ENCODE results near the gene FRY.

Gene FRY

DNA sequence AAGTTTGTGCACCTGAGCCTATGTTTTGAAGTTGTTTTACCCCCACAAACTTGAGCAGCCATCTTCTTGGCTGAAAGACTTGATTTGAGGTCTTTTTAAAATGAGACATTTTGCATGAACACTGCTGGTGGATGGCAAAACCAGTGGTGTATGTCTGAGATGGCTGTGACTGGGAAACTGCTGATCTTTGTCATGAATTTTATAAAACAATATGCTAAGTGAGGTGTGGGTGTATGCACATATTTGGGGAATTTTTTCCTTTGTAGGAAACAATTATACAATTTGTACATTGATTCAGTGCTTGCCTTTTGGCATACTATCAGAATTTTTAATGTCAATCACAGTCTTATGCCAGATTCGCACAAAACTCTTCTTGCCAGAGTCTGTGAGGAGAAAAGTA is 231.0 kb downstream of the FRY start:
- DNase-seq = no peak
- no peak for TF ChIP-seq GATA1 (IDR thresholded peaks at IDR 0.05; ENCODE audit: low read depth, low read length)
- no peak for TF ChIP-seq POLR2A (IDR thresholded peaks at IDR 0.05; ENCODE audit: low read length)

DNA sequence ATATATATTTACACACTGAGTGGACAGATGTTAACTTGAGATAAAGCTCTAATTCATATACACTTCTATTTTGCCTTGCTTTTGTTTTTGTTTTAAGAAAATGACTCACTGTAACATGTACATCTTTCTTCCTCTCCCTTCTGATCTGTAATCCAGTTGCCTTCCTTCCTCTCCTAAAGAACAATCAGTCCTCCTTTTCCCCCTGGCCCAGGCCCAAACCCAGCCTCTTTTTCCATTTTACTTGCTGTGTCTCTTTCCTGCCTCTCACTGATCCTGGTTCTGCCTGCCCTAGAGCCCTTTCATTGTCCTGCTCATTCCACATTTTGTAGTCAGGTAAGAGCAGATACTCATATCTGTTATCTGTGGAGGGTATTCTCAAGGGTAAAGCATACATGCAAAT is 232.8 kb downstream of the FRY start:
- TF ChIP-seq GATA1 (IDR thresholded peaks at IDR 0.05; ENCODE audit: low read depth, low read length) (no peak), POLR2A (IDR thresholded peaks at IDR 0.05; ENCODE audit: low read length) (no peak)
- no peak for DNase-seq

DNA sequence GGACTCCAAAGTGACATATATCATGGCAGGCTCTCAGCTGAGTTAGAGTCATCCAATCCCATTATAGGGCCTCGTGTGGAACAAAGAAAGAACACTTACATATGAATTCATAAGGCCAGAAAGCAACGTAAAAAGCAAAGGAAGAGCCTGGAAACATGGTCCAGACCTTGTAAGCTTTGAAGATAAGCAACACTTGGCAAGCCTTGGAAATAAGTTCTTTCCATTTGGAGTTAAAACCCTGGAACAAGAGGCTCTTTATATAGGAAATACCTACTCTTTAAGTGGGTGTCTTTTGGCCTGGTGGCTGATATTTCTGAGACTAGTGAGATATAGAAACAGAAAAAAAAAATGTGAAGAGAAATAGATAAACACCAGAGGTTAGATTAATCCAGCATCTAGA is 234.2 kb downstream of the FRY start:
- no peak for DNase-seq
- no peak for TF ChIP-seq GATA1 (IDR thresholded peaks at IDR 0.05; ENCODE audit: low read depth, low read length)
- TF ChIP-seq POLR2A (IDR thresholded peaks at IDR 0.05; ENCODE audit: low read length) = no peak

DNA sequence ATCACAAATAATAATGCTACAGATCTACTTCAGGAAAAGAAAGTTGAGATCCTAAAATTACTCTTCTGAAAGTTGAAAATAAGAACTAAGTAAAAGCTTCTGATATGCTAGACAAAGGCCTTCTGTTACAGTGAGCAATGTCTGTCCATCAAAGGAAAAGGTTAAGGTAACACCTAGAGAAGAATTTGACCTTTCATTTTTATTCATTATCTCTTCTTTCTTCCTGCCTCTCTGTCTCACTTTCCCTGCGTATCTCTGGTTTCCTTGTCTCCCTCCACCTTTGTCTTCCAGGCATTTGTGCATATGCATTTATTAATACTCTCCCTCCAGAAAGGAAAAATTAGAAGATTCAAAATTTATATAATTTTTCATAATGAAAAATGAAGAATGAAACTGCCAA is 234.6 kb downstream of the FRY start:
- no peak for TF ChIP-seq GATA1 (IDR thresholded peaks at IDR 0.05; ENCODE audit: low read depth, low read length)
- TF ChIP-seq POLR2A (IDR thresholded peaks at IDR 0.05; ENCODE audit: low read length) = no peak
- no peak for DNase-seq

DNA sequence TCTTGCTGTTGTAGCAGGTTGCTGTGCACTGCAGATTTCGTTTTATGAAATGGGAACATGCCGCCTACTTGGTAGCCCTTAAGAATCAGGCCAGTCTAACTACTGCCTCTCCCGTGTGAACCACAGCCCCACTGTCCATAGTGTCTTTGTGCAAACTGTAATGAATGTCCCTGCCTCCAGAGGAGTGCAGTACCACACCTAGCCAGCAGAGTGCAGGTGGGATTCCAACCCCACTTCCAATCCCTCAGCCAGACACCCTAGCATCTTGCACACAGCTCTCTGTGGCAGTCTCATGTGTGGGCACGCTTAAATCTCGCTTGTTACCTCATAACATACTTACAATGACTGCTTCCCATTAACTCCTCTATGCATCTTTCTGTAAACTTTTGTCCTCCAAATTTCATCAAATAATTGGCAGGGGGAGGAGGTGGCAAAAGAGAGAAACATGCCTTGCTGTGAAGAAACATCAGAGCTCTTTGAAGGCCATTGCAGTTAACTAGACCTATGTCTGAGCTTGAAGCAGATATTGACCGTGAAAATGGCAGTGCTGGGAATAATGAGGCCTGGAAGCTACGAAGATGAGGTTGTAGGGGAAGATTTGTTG is 236.4 kb downstream of the FRY start:
- no peak for TF ChIP-seq POLR2A (IDR thresholded peaks at IDR 0.05; ENCODE audit: low read length)
- no peak for TF ChIP-seq GATA1 (IDR thresholded peaks at IDR 0.05; ENCODE audit: low read depth, low read length)
- DNase-seq = peak in 1 of 2 experiments; percentile 3

DNA sequence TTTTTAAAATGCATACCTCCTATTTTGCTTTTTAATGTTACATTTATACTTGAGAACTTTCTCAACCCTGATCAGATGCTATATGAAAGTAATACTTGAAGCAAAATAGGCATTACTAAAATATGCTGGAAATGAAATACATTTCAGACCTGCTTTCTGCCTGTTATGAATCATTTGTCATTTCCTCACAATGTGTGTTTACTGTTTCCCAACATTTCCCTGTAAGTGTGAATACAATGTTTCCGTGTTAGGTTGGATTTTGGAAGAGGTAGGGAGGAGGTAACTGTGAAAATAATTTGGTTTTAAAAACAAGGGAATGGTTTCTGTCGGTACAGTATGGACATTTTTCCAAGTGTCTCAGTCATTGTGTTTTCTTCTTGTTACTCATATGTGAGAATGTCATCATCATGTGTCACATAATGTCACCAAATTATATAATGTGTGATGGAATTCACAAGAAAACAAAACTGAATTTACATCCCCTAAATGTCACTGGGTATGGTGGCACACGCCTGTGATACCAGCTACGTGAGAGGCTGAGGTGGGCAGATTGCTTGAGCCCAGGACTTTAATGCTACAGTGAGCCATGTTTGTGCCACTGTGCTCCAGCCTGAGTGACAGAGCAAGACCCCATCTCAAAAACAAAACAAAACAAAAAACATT is 240.6 kb downstream of the FRY start:
- DNase-seq = no peak
- TF ChIP-seq GATA1 (IDR thresholded peaks at IDR 0.05; ENCODE audit: low read depth, low read length) = no peak
- TF ChIP-seq POLR2A (IDR thresholded peaks at IDR 0.05; ENCODE audit: low read length) = no peak

DNA sequence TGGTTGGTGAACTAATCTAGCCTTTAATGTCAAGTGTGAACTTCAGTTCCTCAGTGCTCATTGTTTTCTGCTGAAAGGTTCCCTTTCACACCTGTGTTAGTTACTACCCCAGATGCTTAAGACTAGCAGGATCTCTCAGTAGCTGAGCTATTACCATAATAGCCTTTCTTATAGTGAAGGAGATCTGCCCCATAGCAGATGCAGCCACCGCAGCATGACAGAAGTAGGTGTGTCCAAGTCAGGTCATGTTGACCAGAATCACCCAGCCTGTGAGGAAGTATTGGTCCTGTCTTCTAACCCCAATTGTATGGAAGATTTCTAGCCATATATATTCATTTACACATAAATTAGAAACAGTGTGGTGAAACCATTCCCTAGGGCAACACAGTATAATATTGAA is 246.3 kb downstream of the FRY start:
- DNase-seq = no peak
- TF ChIP-seq POLR2A (IDR thresholded peaks at IDR 0.05; ENCODE audit: low read length) (no peak), GATA1 (IDR thresholded peaks at IDR 0.05; ENCODE audit: low read depth, low read length) (no peak)

DNA sequence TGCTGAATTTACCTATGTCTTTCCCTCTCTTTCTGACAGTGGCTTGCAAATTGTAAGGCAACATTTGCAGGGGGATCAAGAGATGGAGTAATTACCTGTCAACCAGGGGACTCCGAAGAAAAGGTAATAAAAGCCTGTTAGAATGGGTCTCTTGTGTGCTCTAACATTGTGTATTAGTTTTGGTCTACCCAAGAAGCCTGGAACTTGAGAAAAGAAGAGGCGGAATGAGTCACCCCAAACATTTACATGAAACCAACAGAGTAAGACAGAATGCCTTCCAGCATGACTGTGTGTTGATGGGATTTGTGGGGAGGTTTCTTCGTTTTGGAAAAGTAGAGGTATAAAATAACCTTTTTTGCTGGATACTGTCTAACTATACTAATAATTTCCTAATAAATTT is 246.9 kb downstream of the FRY start:
- no peak for TF ChIP-seq POLR2A (IDR thresholded peaks at IDR 0.05; ENCODE audit: low read length)
- TF ChIP-seq GATA1 (IDR thresholded peaks at IDR 0.05; ENCODE audit: low read depth, low read length) = no peak
- DNase-seq = no peak

DNA sequence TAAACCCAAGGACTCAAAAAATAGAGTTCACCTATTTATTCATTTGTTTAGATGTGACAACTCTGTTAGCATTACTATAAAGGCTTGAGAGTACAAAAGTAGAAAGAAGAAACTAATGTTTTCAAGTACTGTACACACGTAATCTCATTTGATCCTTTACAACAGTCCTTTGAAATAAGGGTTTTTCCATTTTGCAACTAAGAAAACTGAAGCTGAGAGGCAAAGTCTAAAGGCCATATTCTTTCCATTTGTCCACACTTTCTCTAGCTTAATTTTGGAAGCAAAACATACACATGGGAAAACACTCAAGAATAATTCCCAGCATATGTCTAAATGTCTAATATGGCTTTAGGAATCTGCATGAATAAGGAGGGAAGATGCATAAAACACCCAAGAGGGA is 249.5 kb downstream of the FRY start:
- DNase-seq = no peak
- no peak for TF ChIP-seq POLR2A (IDR thresholded peaks at IDR 0.05; ENCODE audit: low read length)
- no peak for TF ChIP-seq GATA1 (IDR thresholded peaks at IDR 0.05; ENCODE audit: low read depth, low read length)

DNA sequence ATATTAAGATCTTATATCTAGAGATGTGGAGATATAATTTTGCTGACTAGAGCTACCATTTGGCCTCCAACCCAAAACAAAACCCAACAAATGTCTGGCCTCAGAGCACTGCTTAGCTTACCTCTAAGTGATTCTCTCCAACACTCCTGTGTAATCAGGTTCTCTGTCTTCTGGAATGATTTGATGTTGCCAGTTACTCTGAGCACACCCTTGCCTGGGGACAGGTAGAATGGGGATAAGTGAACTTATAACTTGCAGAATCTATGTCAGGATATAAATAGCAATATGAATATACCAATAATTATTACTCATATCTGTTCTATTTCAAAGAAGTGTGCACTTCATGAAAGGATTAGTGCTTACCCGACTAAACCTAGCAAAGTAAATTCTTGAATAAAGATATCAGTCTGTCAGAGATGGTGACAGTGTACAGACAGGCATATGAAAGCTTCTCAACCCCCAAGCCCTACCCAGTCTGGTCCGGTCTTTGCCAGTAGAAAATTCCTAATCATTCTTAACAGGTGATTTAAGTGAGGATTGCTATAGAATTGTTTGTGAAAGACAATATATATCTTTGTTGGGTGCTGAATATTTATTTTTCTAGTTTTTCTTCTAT is 250.6 kb downstream of the FRY start:
- TF ChIP-seq POLR2A (IDR thresholded peaks at IDR 0.05; ENCODE audit: low read length) = no peak
- TF ChIP-seq GATA1 (IDR thresholded peaks at IDR 0.05; ENCODE audit: low read depth, low read length) = no peak
- no peak for DNase-seq

DNA sequence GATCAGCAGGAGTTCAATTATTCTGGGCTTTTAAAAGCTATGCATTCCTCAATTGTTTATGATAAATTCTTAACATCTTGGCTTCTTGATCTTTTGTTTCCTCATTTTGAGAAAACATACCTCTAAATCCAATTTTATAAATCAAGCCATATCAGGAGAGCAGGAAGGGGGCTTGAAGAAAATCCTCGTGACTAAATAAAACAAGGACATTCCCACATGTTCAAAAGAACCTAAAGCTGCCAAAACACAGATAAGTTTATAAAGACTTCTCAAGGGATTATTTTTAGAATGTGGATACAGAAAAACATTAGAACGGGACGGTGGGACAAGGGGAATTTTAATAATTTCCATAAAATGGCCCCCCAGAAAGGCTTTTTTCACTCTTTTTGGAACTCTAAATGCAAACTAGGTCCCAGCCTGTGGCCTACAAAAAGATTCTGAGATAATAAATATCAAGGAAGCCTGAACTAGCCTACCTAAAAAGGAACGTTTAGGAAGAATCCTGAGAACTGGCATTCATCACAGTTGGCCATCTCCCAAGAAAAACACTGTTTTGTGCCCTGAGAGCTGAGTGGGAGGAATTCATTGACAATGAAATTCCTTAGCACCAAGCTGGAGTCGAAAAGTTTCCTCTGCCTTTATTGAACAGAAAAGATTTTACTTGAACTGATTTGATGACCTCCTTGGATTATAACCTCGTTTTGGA is 253.5 kb downstream of the FRY start:
- TF ChIP-seq POLR2A (IDR thresholded peaks at IDR 0.05; ENCODE audit: low read length) (no peak), GATA1 (IDR thresholded peaks at IDR 0.05; ENCODE audit: low read depth, low read length) (no peak)
- DNase-seq = no peak

DNA sequence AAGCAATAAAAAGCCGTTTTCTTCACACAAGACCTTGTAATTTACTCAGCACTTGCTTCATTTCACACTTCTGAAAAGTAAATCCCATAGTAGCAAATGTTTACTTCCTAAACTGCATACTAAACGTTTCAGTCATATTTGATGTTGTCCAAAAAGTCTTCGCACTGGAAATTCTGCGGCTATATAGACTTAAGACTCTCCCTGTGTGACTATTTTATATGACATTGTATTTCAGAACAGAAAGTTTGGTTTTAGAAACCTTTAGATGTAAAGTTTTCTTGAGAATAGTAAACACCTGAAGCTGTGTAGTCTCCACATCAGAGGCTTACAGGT is 254.0 kb downstream of the FRY start:
- no peak for TF ChIP-seq GATA1 (IDR thresholded peaks at IDR 0.05; ENCODE audit: low read depth, low read length)
- TF ChIP-seq POLR2A (IDR thresholded peaks at IDR 0.05; ENCODE audit: low read length) = no peak
- no peak for DNase-seq

DNA sequence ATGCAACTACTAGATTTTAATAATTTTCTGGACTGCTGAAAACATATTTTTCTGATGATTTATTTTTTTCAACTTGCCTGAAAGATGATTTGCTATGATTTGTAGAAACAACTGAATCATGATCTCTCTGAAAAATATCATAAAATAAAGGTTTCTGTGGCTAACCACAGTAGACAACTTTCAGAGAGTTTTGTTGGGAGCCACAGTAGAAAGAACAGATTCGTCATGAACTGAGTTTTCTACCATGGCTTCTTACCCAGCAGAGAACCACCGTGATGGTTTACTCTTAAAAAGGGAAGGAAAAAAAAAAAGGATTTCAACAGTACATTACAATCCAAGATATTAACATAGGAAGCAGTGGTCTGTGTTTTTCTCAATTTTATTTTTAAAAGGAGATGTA is 265.6 kb downstream of the FRY start:
- TF ChIP-seq GATA1 (IDR thresholded peaks at IDR 0.05; ENCODE audit: low read depth, low read length) = no peak
- TF ChIP-seq POLR2A (IDR thresholded peaks at IDR 0.05; ENCODE audit: low read length) = no peak
- no peak for DNase-seq

DNA sequence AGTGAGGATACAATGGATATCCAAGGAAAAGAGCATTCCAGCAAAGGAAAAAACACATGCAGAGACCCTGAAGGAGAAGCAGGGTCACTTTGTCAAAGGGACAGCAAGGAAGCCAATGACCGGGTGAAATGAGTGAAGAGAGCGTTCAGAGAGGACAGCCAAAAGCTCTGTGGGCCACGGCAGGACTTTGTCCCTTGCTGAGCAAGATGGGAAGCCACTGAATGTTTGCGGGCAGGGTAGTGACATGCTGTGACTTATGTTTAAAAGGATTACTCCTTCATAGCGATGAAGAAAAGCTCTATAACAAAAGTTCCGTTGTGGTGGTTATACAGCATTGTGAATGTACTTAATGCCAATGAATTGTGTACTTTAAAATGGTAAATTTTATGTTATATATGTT is 267.1 kb downstream of the FRY start:
- no peak for TF ChIP-seq GATA1 (IDR thresholded peaks at IDR 0.05; ENCODE audit: low read depth, low read length)
- TF ChIP-seq POLR2A (IDR thresholded peaks at IDR 0.05; ENCODE audit: low read length) = no peak
- no peak for DNase-seq

All from erythroblast (primary cell).